OCI-LY7 (cell line): ENCODE measurements around the gene KLHL24. TPM values are rescaled to one million over a fixed set of nuclear protein-coding genes. Genes with fewer than 3 reads are reported as not detected.

Experiments
- BruUV-seq: library from RNA; stranded (reverse); fragments of 400-500 nt; replicated peaks from 2 replicates; lab custom pipeline; 2021; lab: Mats Ljungman, UMichigan
- CTCF ChIA-PET: fragments of 300-600 bp; sonication (Branson Sonifier 250); formaldehyde crosslinking; loops from one replicate; lab custom pipeline; 2022; ENCODE audit warnings: antibody characterized with exemption; ENCODE audit not compliant: unreplicated experiment; lab: Charles Lee
- POLR2A ChIA-PET: fragments of 300-600 bp; sonication (Branson Sonifier 250); formaldehyde crosslinking; loops from one replicate; lab custom pipeline; 2022; ENCODE audit warnings: antibody characterized with exemption; lab: Charles Lee
- DNase-seq: peaks from one replicate; pipeline ENCODE4 v3.0.0-alpha.2; 2015; ENCODE audit warnings: low spot score
- H2AFZ ChIP-seq: fragments of 200-600 bp; sonication (generic), shearing (Covaris generic); 2 replicates; pipeline ENCODE4 v1.6.1; 2014; ENCODE audit warnings: mild to moderate bottlenecking, antibody characterized with exemption, low read length, moderate library complexity
- H3K27ac ChIP-seq: fragments of 200-600 bp; sonication (generic); 2 replicates; pipeline ENCODE4 v1.5.1; 2014; ENCODE audit warnings: mixed run types, low read depth, mild to moderate bottlenecking, moderate library complexity, low read length, inconsistent platforms; ENCODE audit not compliant: poor library complexity, severe bottlenecking
- H3K36me3 ChIP-seq: fragments of 200-600 bp; sonication (generic); 2 replicates; pipeline ENCODE4 v1.6.1; 2014; ENCODE audit warnings: mild to moderate bottlenecking, antibody characterized with exemption, low read length, moderate library complexity, mixed read lengths; ENCODE audit not compliant: insufficient read depth
- H3K4me1 ChIP-seq: fragments of 200-600 bp; sonication (generic); 2 replicates; pipeline ENCODE4 v1.5.1; 2014; ENCODE audit warnings: mild to moderate bottlenecking, low read length; ENCODE audit not compliant: insufficient read depth, poor library complexity, severe bottlenecking
- H3K4me2 ChIP-seq: fragments of 200-600 bp; sonication (generic); 2 replicates; pipeline ENCODE4 v1.6.1; 2014; ENCODE audit warnings: mild to moderate bottlenecking, low read length
- H3K4me3 ChIP-seq: fragments of 200-600 bp; sonication (generic); 2 replicates; pipeline ENCODE4 v1.5.1; 2014; ENCODE audit warnings: mild to moderate bottlenecking, low read depth, low read length; ENCODE audit not compliant: poor library complexity, severe bottlenecking
- H3K79me2 ChIP-seq: fragments of 200-600 bp; sonication (generic); 2 replicates; pipeline ENCODE4 v1.6.1; 2016; ENCODE audit warnings: low read depth, mild to moderate bottlenecking, low read length, moderate library complexity, mixed read lengths; ENCODE audit not compliant: insufficient read depth
- H3K9me2 ChIP-seq: fragments of 200-600 bp; sonication (generic); 2 replicates; pipeline ENCODE4 v1.6.1; 2016; ENCODE audit warnings: mild to moderate bottlenecking, low read length, mixed read lengths; ENCODE audit not compliant: insufficient read depth
- H3K9me3 ChIP-seq: fragments of 200-600 bp; sonication (generic); 2 replicates; pipeline ENCODE4 v1.6.1; 2014; ENCODE audit warnings: mild to moderate bottlenecking, mixed run types, low read length, mixed read lengths
- H4K20me1 ChIP-seq: fragments of 200-600 bp; sonication (generic); 2 replicates; pipeline ENCODE4 v1.6.1; 2014; ENCODE audit warnings: mild to moderate bottlenecking, antibody characterized with exemption, low read length, moderate library complexity, mixed read lengths; ENCODE audit not compliant: insufficient read depth
- EZH2phosphoT487 ChIP-seq: fragments of 200-600 bp; sonication (generic); IDR thresholded peaks from 2 replicates; pipeline ENCODE4 v1.6.1; 2018; ENCODE audit warnings: low read depth, borderline replicate concordance, mild to moderate bottlenecking, mixed run types, antibody characterized with exemption, low read length, moderate library complexity, mixed read lengths
- intact Hi-C: fragments of 100-400 bp; cut with micrococcal nuclease; formaldehyde crosslinking; loops from one replicate; pipeline ENCODE4 v1.10.0; 2022; ENCODE audit not compliant: unreplicated experiment
- total RNA-seq, 2 experiments: library from RNA; depleted of rRNA in 1 of 2; stranded (reverse); fragments of >200 nt in 1 of 2; shearing (Covaris generic) in 1 of 2; gene quantifications; 2 replicates each; pipeline ENCODE4 v1.2.3, GENCODE V29; 2014 to 2022
- TF ChIP-seq, protein P1 (sequence below): fragments of 200-600 bp; sonication (generic); conservative IDR thresholded peaks from 2 replicates; pipeline ENCODE4 v1.5.1; 2014; ENCODE audit warnings: mild to moderate bottlenecking, antibody characterized with exemption, low read length, moderate library complexity, mixed read lengths

Gene KLHL24
- total RNA-seq, 2 experiments from 2014 or later: 34.0 to 37.8 TPM

DNA sequence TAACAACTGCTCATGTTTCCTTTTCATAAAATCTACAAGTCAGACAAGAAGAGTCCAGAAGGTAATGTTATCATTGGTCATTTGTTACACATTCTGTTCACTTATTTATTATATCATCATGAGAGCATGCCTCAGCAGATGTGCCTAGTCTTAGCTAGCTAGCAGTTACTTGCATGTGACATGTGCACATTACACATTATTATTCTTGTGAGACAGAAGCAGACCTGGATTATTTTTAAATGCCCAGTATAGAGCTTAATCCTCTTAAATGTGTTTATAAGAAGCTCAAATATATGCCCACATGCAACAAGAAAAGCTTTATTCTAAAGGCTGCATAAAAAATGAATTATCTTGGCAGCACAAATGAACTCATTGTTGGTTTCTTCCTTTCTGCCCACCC lies 74.8 kb downstream of the KLHL24 start:
- Histone ChIP-seq H3K9me2 (no peaks in the 10 kb centered on the region), H2AFZ (no peak overlapping the region), H3K4me3 (no peak overlapping the region), H3K9me3 (no peaks in the 10 kb centered on the region), H3K79me2 (peaks cover 100% of the 10 kb centered on the region), H4K20me1 (peaks cover 17% of the 10 kb centered on the region), H3K4me1 (peaks cover 9% of the 10 kb centered on the region), H3K27ac (no peak overlapping the region), H3K4me2 (no peak overlapping the region), H3K36me3 (peaks cover 60% of the 10 kb centered on the region)
- intact Hi-C loops: no loop called here
- TF ChIP-seq EZH2phosphoT487: no peak
- TF ChIP-seq, protein P1, sequence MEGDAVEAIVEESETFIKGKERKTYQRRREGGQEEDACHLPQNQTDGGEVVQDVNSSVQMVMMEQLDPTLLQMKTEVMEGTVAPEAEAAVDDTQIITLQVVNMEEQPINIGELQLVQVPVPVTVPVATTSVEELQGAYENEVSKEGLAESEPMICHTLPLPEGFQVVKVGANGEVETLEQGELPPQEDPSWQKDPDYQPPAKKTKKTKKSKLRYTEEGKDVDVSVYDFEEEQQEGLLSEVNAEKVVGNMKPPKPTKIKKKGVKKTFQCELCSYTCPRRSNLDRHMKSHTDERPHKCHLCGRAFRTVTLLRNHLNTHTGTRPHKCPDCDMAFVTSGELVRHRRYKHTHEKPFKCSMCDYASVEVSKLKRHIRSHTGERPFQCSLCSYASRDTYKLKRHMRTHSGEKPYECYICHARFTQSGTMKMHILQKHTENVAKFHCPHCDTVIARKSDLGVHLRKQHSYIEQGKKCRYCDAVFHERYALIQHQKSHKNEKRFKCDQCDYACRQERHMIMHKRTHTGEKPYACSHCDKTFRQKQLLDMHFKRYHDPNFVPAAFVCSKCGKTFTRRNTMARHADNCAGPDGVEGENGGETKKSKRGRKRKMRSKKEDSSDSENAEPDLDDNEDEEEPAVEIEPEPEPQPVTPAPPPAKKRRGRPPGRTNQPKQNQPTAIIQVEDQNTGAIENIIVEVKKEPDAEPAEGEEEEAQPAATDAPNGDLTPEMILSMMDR: no peak
- ChIA-PET POLR2A (interaction anchor here (0.7 to 1.2 kb wide), 6 partner anchors 10 to 174 kb away, joined by 3 to 6 read pairs (median 3); partner anchors contain the start of genes PARL and YEATS2), CTCF (no interaction called here)
- no peak for DNase-seq
- no TSS peak for BruUV-seq

- peaks cover 14% of the 10 kb centered on the region for H4K20me1 ChIP-seq
Observed at GRCh38 chr3:183711516-183711915, 76.1 kb downstream of the KLHL24 start.

DNA sequence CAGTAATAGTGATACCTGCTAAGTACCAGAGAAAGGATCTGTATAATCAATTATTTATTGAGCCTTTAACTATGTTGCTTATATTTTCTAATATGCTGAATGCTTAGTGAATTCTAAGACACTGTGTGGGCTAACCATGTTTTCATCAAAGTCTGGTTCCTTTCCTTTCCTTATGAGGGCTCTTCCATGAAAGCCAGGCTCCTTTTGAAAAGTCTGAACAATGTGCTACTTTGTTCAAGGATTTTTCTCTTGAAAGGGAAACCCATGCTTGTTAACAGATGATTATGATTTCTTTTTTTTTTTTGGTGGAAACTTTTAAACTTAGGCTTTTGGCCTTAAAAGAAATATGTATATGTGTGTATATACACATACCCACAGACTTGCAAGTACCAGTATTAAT lies 79.2 kb downstream of the KLHL24 start:
- Histone ChIP-seq H3K4me2 (no peak overlapping the region), H4K20me1 (peaks cover 8% of the 10 kb centered on the region; the same call in 1 of the 2 replicates), H3K27ac (no peak overlapping the region), H3K9me3 (no peaks in the 10 kb centered on the region), H3K79me2 (peaks cover 77% of the 10 kb centered on the region), H3K9me2 (no peaks in the 10 kb centered on the region), H3K4me1 (peaks cover 9% of the 10 kb centered on the region), H2AFZ (no peak overlapping the region), H3K4me3 (no peak overlapping the region), H3K36me3 (peaks cover 80% of the 10 kb centered on the region)
- intact Hi-C loops: no loop called here
- POLR2A ChIA-PET: interaction anchor here (0.7 kb wide), 1 partner anchor 101 kb away, joined by 3 read pairs; no protein-coding TSS in a partner anchor
- CTCF ChIA-PET: no interaction called here
- DNase-seq: no peak
- no TSS peak for BruUV-seq
- no peak for TF ChIP-seq EZH2phosphoT487
- TF ChIP-seq, protein P1: no peak

More at GRCh38 chr3:183711516-183711915, 76.1 kb downstream of the KLHL24 start:
- intact Hi-C loops: no loop called here
- ChIA-PET CTCF (no interaction called here), POLR2A (interaction anchor here (0.6 to 0.7 kb wide), 3 partner anchors 75 to 1298 kb away, joined by 3 to 4 read pairs (median 3); no protein-coding TSS in a partner anchor)
- no TSS peak for BruUV-seq
- Histone ChIP-seq H3K79me2 (peaks cover 98% of the 10 kb centered on the region), H3K27ac (no peak overlapping the region), H3K9me2 (no peaks in the 10 kb centered on the region), H3K9me3 (no peaks in the 10 kb centered on the region), H3K4me3 (no peak overlapping the region), H3K4me1 (peaks cover 9% of the 10 kb centered on the region), H3K4me2 (no peak overlapping the region), H2AFZ (no peak overlapping the region), H3K36me3 (peaks cover 58% of the 10 kb centered on the region)
- TF ChIP-seq EZH2phosphoT487: no peak
- TF ChIP-seq, protein P1: no peak
- DNase-seq: no peak
